GM12878 (cell line): ENCODE measurements around the gene GPBP1L1. TPM values are rescaled to one million over a fixed set of nuclear protein-coding genes. Genes with fewer than 3 reads are reported as not detected.

ENCODE experiments used
- ATAC-seq: fragments of 200-7000 bp; cut with Tn5 transposase; 3 replicates; pipeline ENCODE4 v1.9.1; 2020; ENCODE audit warnings: mild to moderate bottlenecking, moderate library complexity
- BruUV-seq: library from RNA; stranded (reverse); fragments of 400-500 nt; replicated peaks from 2 replicates; lab custom pipeline; 2021; lab: Mats Ljungman, UMichigan
- CTCF ChIA-PET: fragments of 300-600 bp; sonication (Branson Sonifier 250); formaldehyde crosslinking; extraction: SDS; loops from one replicate; lab custom pipeline; 2021; ENCODE audit warnings: inconsistent platforms; lab: Yijun Ruan, JAX
- POLR2A ChIA-PET: fragments of 350-600 bp; formaldehyde crosslinking; extraction: SDS; loops from one replicate; lab custom pipeline; 2021; ENCODE audit warnings: inconsistent platforms; lab: Charles Lee
- RAD21 ChIA-PET: fragments of 300-600 bp; sonication (Branson Sonifier 250); formaldehyde crosslinking; loops from one replicate; lab custom pipeline; 2023; ENCODE audit warnings: antibody characterized with exemption; ENCODE audit not compliant: unreplicated experiment; lab: Charles Lee
- SMC1A ChIA-PET: fragments of 300-600 bp; sonication (Branson Sonifier 250); formaldehyde crosslinking; loops from one replicate; lab custom pipeline; 2023; ENCODE audit not compliant: unreplicated experiment, uncharacterized antibody; lab: Charles Lee
- DNase-seq: peaks from one replicate; pipeline ENCODE4 v3.0.0-alpha.2; 2011; ENCODE audit warnings: low read depth, low spot score
- FAIRE-seq: peaks from 3 replicates; lab custom pipeline; 2011; peaks lifted over from hg19 to GRCh38; lab: Jason Lieb, UNC
- H2AFZ ChIP-seq: 2 replicates; pipeline ENCODE4 v1.6.0; 2011; ENCODE audit warnings: low read depth, low read length, control low read depth; ENCODE audit not compliant: control insufficient read depth
- H3K27ac ChIP-seq: 2 replicates; pipeline ENCODE4 v1.5.1; 2011; ENCODE audit warnings: control low read depth; ENCODE audit not compliant: control insufficient read depth, insufficient read depth
- H3K27me3 ChIP-seq, 2 experiments: replicated peaks in 1 of 2; 2 replicates each; pipeline versions ENCODE4 v1.6.0 to v1.6.1; 2011; ENCODE audit warnings: low read length in 1 of 2; ENCODE audit not compliant: control insufficient read depth in 2 of 2, insufficient read depth in 2 of 2
- H3K36me3 ChIP-seq, 2 experiments: 2 replicates each; pipeline ENCODE4 v1.5.1; 2011; ENCODE audit warnings: low read length in 1 of 2; ENCODE audit not compliant: control insufficient read depth in 2 of 2, insufficient read depth in 2 of 2
- H3K4me1 ChIP-seq: 2 replicates; pipeline ENCODE4 v1.6.1; 2011; ENCODE audit warnings: mild to moderate bottlenecking, low read length, moderate library complexity, mixed read lengths; ENCODE audit not compliant: control insufficient read depth, insufficient read depth
- H3K4me2 ChIP-seq: 2 replicates; pipeline ENCODE4 v1.6.0; 2011; ENCODE audit warnings: control low read depth; ENCODE audit not compliant: control insufficient read depth, insufficient read depth
- H3K4me3 ChIP-seq: fragments of 200-600 bp; sonication (generic); 2 replicates; pipeline ENCODE4 v1.5.1; 2016
- H3K79me2 ChIP-seq: 2 replicates; pipeline ENCODE4 v1.6.0; 2011; ENCODE audit warnings: low read length; ENCODE audit not compliant: control insufficient read depth, insufficient read depth
- H3K9ac ChIP-seq: 2 replicates; pipeline ENCODE4 v1.8.0; 2011; ENCODE audit warnings: low read length, control low read depth, mixed read lengths; ENCODE audit not compliant: control insufficient read depth, insufficient read depth
- H3K9me3 ChIP-seq: replicated peaks from 3 replicates; pipeline ENCODE4 v1.5.1; 2011; ENCODE audit warnings: mild to moderate bottlenecking, low read length; ENCODE audit not compliant: control insufficient read depth, insufficient read depth
- H4K20me1 ChIP-seq: 2 replicates; pipeline ENCODE4 v1.6.0; 2011; ENCODE audit not compliant: control insufficient read depth, insufficient read depth
- BHLHE40 ChIP-seq, 2 experiments: fragments of 450-650 bp in 1 of 2; IDR thresholded peaks; 2 replicates each; pipeline ENCODE4 v1.6.1; 2011 to 2017; ENCODE audit warnings: low read depth in 2 of 2, borderline replicate concordance in 1 of 2, improper control_type of control experiment in 1 of 2, low read length in 1 of 2, mild to moderate bottlenecking in 1 of 2
- HDAC2 ChIP-seq: fragments of 200-600 bp; sonication (generic); IDR thresholded peaks from 2 replicates; pipeline ENCODE4 v1.6.1; 2017
- JUNB ChIP-seq: IDR thresholded peaks from 2 replicates; pipeline ENCODE4 v1.6.1; 2016; ENCODE audit warnings: antibody characterized with exemption, mild to moderate bottlenecking
- NFXL1 ChIP-seq: fragments of 450-650 bp; IDR thresholded peaks from 2 replicates; pipeline ENCODE4 v1.6.1; 2017; ENCODE audit warnings: antibody characterized with exemption, mild to moderate bottlenecking, borderline replicate concordance
- POLR2A ChIP-seq: IDR thresholded peaks from 2 replicates; pipeline ENCODE4 v1.6.1; 2011; ENCODE audit warnings: low read depth, mild to moderate bottlenecking, low read length
- SKIL ChIP-seq: fragments of 450-650 bp; IDR thresholded peaks from 2 replicates; pipeline ENCODE4 v1.6.1; 2017; ENCODE audit warnings: mild to moderate bottlenecking, low read depth, inconsistent platforms; ENCODE audit not compliant: poor library complexity, severe bottlenecking
- ZBTB4 ChIP-seq: fragments of 450-650 bp; formaldehyde crosslinking; IDR thresholded peaks from 2 replicates; pipeline ENCODE4 v1.4.0; 2022; ENCODE audit warnings: mild to moderate bottlenecking, moderate library complexity
- WGBS: methylation state at CpG from one replicate; pipeline ENCODE4 v1.1.6; 2016; ENCODE audit warnings: low lambda C conversion rate; ENCODE audit not compliant: insufficient replicate concordance, insufficient coverage; ENCODE audit errors: missing lambda C conversion rate; 5-methylcytosine and 5-hydroxymethylcytosine counted together
- in situ Hi-C: fragments of 300-500 bp; cut with MboI; formaldehyde crosslinking; loops from 9 replicates; pipeline ENCODE4 v1.14.3; 2018; ENCODE audit warnings: mixed read lengths
- intact Hi-C: fragments of 100-400 bp; cut with micrococcal nuclease; formaldehyde crosslinking; loops from one replicate; pipeline ENCODE4 v1.14.2; 2022; ENCODE audit not compliant: unreplicated experiment
- polyA plus RNA-seq, 11 experiments: library from polyadenylated mRNA; depleted of rRNA in 4 of 11; unstranded in 6 of 11; stranded (reverse) in 5 of 11; fragments of >200 nt; fragmentation: Nextera tagmentation in 4 of 11; fragmentation: Illumina TruSeq in 1 of 11; extraction: Ambion mirVana in 4 of 11; extraction: Trizol in 1 of 11; gene quantifications; 1 replicate in 1 of 11; 2 replicates in 10 of 11; pipeline versions ENCODE4 v1.2.1 to v1.2.3, GENCODE V29; 2011 to 2016; ENCODE audit warnings: inconsistent platforms in 2 of 11, missing spikeins in 2 of 11, low read depth in 1 of 11
- total RNA-seq, 4 experiments: library from RNA; depleted of rRNA in 3 of 4; stranded (reverse); fragments of >200 nt in 3 of 4; fragmentation: Illumina TruSeq in 1 of 4; extraction: Trizol in 1 of 4; gene quantifications; 2 replicates each; pipeline versions ENCODE4 v1.2.1 to v1.2.3, GENCODE V29; 2013 to 2021

GPBP1L1 gene
- total and polyA plus RNA-seq, 10 of the 15 experiments (the other 5 are each of a cell fraction or from before 2014, with no cell fraction given), result 37.3 to 91.6 (median 81.2) TPM

DNA sequence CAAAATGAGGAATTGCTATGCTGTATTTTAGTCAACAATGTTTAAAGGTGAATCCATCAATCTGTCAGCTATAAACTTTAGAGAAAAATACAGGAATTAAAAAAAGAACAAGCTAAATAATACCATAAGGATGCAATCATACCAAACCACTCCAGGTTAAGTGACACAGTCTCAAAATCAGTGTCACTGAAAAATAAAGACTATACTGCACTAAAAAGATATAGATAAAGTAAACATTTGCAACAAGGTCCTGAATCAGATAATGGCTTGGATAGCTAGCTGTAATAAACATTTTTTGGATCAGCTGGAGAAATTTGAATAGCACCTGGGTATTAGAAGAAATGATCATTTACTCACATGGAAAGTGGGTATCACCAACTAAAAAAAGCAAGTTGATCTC, 7.8 kb downstream of the GPBP1L1 start:
- Histone ChIP-seq H2AFZ (no peak overlapping the region), H3K9ac (no peak overlapping the region), H3K4me3 (no peak overlapping the region), H3K27ac (no peak overlapping the region), H3K4me2 (no peak overlapping the region), H3K4me1 (peaks cover 2% of the 10 kb centered on the region; the same call in 1 of the 2 replicates), H3K9me3 (no peaks in the 10 kb centered on the region), H3K36me3 (peaks cover 0 to 6% of the 10 kb centered on the region in 2 experiments; a peak in 3 of 4 replicates), H3K27me3 (no peaks in the 10 kb centered on the region), H4K20me1 (peaks cover 3% of the 10 kb centered on the region; the same call in 1 of the 2 replicates), H3K79me2 (peaks cover 91% of the 10 kb centered on the region)
- in situ Hi-C loops, result no loop called here
- CTCF ChIA-PET, result interaction anchor here (1.4 kb wide), 1 partner anchor 545 kb away, joined by 3 read pairs; no protein-coding TSS in a partner anchor
- intact Hi-C loops, result no loop called here
- RAD21 ChIA-PET, result interaction anchor here (1.0 kb wide), 1 partner anchor 9 kb away, joined by 4 read pairs; no protein-coding TSS in a partner anchor
- TF ChIP-seq POLR2A (no peak), BHLHE40 (IDR thresholded peaks at IDR 0.05; ENCODE audit: borderline replicate concordance in 1 of 2, low read depth in 2 of 2, low read length in 1 of 2) (no peak), HDAC2 (no peak)
- DNase-seq (no peak), FAIRE-seq (no peak), ATAC-seq (no peak)
- no TSS peak for BruUV-seq
- SMC1A ChIA-PET, result interaction anchor here (0.6 to 1.3 kb wide), 9 partner anchors 8 to 323 kb away, joined by 3 to 6 read pairs (median 3); partner anchors contain the start of gene GPBP1L1
- POLR2A ChIA-PET, result interaction anchor here (0.5 to 1.7 kb wide), 6 partner anchors 9 to 160 kb away, joined by 3 to 12 read pairs (median 4); no protein-coding TSS in a partner anchor

DNA sequence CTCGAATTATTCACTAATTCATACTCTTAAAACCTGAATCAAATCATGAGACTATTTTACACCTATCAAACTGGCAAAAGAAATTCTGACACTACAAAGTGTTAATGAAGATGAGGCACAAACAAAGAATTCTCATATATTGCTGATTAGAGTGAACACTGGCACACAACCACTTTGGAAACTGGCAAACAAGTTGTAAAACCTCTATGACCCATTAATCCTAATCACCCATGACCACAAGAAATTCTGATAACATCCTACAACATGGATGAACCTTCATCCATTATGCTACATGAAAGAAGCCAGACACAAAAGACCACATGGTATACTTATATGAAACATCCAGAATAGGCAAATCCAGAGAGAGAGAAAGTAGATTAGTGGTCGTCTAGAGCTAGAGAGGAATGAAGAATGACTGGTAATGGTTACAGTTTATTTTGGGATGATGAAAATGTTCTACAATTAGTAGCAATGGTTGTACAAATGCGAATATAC, 8.5 kb downstream of the GPBP1L1 start:
- H4K20me1 ChIP-seq, result peaks cover 3% of the 10 kb centered on the region; the same call in 1 of the 2 replicates
- peaks cover 2% of the 10 kb centered on the region; the same call in 1 of the 2 replicates for H3K4me1 ChIP-seq
- BruUV-seq, result no TSS peak
- no peak overlapping the region for H3K4me3 ChIP-seq
- intact Hi-C loops, result no loop called here
- H3K4me2 ChIP-seq, result no peak overlapping the region
- peaks cover 92% of the 10 kb centered on the region for H3K79me2 ChIP-seq
- WGBS, result 49% methylated on average over 3 of the region's 3 CpGs
- ChIA-PET SMC1A (interaction anchor here (0.6 to 1.3 kb wide), 8 partner anchors 8 to 323 kb away, joined by 3 to 6 read pairs (median 3); partner anchors contain the start of gene GPBP1L1), RAD21 (interaction anchor here (0.9 to 1.0 kb wide), 2 partner anchors 9 to 138 kb away, joined by 4 read pairs; no protein-coding TSS in a partner anchor), POLR2A (interaction anchor here (0.7 to 1.7 kb wide), 7 partner anchors 8 to 926 kb away, joined by 3 to 12 read pairs (median 4); partner anchors contain the start of gene GPBP1L1), CTCF (interaction anchor here (0.8 to 1.0 kb wide), 2 partner anchors 505 to 567 kb away, joined by 3 read pairs; no protein-coding TSS in a partner anchor)
- DNase-seq (no peak), FAIRE-seq (no peak), ATAC-seq (no peak)
- TF ChIP-seq NFXL1, result no peak
- no peak for TF ChIP-seq JUNB
- no peak for TF ChIP-seq SKIL
- TF ChIP-seq ZBTB4 (CRISPR knock-in tag), result no peak
- H2AFZ ChIP-seq, result no peak overlapping the region
- H3K9ac ChIP-seq, result no peak overlapping the region
- H3K27ac ChIP-seq, result no peak overlapping the region
- no peaks in the 10 kb centered on the region for H3K27me3 ChIP-seq
- in situ Hi-C loops, result no loop called here
- H3K36me3 ChIP-seq, result peaks cover 0 to 6% of the 10 kb centered on the region in 2 experiments; a peak in 3 of 4 replicates
- no peaks in the 10 kb centered on the region for H3K9me3 ChIP-seq
